Liver (tissue), 3 donors: ENCODE data around the gene GHR.

ENCODE experiments used
- ATF3 ChIP-seq: IDR thresholded peaks from 2 replicates; pipeline ENCODE4 v1.6.1; 2016; ENCODE audit warnings: antibody characterized with exemption
- CTCF ChIP-seq: fragments of 150-350 bp; IDR thresholded peaks from 2 replicates; pipeline ENCODE4 v1.5.1; 2017; ENCODE audit warnings: improper control_type of control experiment, low read depth, low read length; ENCODE audit not compliant: missing input control
- EGR1 ChIP-seq, 2 donors: IDR thresholded peaks; 2 replicates each; pipeline ENCODE4 v1.6.1; 2016 to 2018; ENCODE audit warnings: antibody characterized with exemption in 2 of 2, low read depth in 2 of 2
- GABPA ChIP-seq, 2 donors: IDR thresholded peaks in 1 of 2; conservative IDR thresholded peaks in 1 of 2; 2 replicates each; pipeline ENCODE4 v1.6.1; 2016; ENCODE audit warnings: antibody characterized with exemption in 2 of 2, mild to moderate bottlenecking in 1 of 2, moderate library complexity in 1 of 2
- JUND ChIP-seq, 2 donors: IDR thresholded peaks; 2 replicates each; pipeline ENCODE4 v1.6.1; 2016; ENCODE audit warnings: antibody characterized with exemption in 2 of 2
- MAX ChIP-seq: IDR thresholded peaks from 2 replicates; pipeline ENCODE4 v1.6.1; 2016; ENCODE audit warnings: antibody characterized with exemption
- RAD21 ChIP-seq, 2 donors: IDR thresholded peaks; 2 replicates each; pipeline ENCODE4 v1.6.1; 2016; ENCODE audit warnings: antibody characterized with exemption in 2 of 2, mild to moderate bottlenecking in 2 of 2
- REST ChIP-seq: IDR thresholded peaks from 2 replicates; pipeline ENCODE4 v1.6.1; 2016; ENCODE audit warnings: antibody characterized with exemption, mild to moderate bottlenecking
- RXRA ChIP-seq, 2 donors: IDR thresholded peaks; 2 replicates each; pipeline ENCODE4 v1.6.1; 2017 to 2018; ENCODE audit warnings: antibody characterized with exemption in 2 of 2, mild to moderate bottlenecking in 1 of 2
- SP1 ChIP-seq: IDR thresholded peaks from 2 replicates; pipeline ENCODE4 v1.6.1; 2018; ENCODE audit warnings: antibody characterized with exemption, mild to moderate bottlenecking
- TAF1 ChIP-seq: conservative IDR thresholded peaks from 2 replicates; pipeline ENCODE4 v1.6.1; 2016; ENCODE audit warnings: antibody characterized with exemption, mild to moderate bottlenecking
- YY1 ChIP-seq: IDR thresholded peaks from 2 replicates; pipeline ENCODE4 v1.6.1; 2016; ENCODE audit warnings: antibody characterized with exemption, mild to moderate bottlenecking
- donor health status: healthy.
- donor health status: healthy.

GRCh38 chr5:42569325-42569724 is 146.1 kb downstream of the GHR start:
- no peak for TF ChIP-seq CTCF
- TF ChIP-seq GABPA (IDR thresholded peaks at IDR 0.05 in 1 of 2, conservative IDR thresholded peaks at IDR 0.05 in 1 of 2): no peak
- TF ChIP-seq EGR1 (IDR thresholded peaks at IDR 0.05; ENCODE audit: low read depth in 2 of 2): no peak
- no peak for TF ChIP-seq JUND (IDR thresholded peaks at IDR 0.05)
- no peak for TF ChIP-seq SP1
- TF ChIP-seq ATF3: no peak
- no peak for TF ChIP-seq YY1
- TF ChIP-seq RAD21 (IDR thresholded peaks at IDR 0.05): no peak
- no peak for TF ChIP-seq REST
- TF ChIP-seq TAF1: no peak
- no peak for TF ChIP-seq MAX
- TF ChIP-seq RXRA (IDR thresholded peaks at IDR 0.05): no peak
